Testis (tissue), 2 donors: ENCODE results near the gene COA4.

ENCODE experiments used
- CTCF ChIP-seq, 3 experiments: fragments of 450-650 bp in 2 of 3; fragments of 200-600 bp in 1 of 3; sonication (generic) in 1 of 3; IDR thresholded peaks; one replicate each; pipeline ENCODE4 v1.5.1; 2016 to 2019; ENCODE audit warnings: antibody characterized with exemption in 3 of 3, mild to moderate bottlenecking in 2 of 3, moderate library complexity in 1 of 3
- POLR2A ChIP-seq: fragments of 450-650 bp; IDR thresholded peaks from one replicate; pipeline ENCODE4 v1.6.1; 2017; ENCODE audit warnings: antibody characterized with exemption, mild to moderate bottlenecking, moderate library complexity

- TF ChIP-seq POLR2A (no peak), CTCF (IDR thresholded peaks at IDR 0.05) (no peak)
Measured at GRCh38 chr11:73851046-73851764, 25.4 kb downstream of the COA4 start.
